HG03064 (cell line): ENCODE results near the gene TK2.
"Not testable (repeated sequence)": the region's sequence is repeated elsewhere in the genome, so short reads cannot be mapped to it uniquely, and the experiment has no call there.

Source experiments
- ATAC-seq: cut with Tn5 transposase; IDR thresholded peaks from one replicate; pipeline ENCODE4 v1.9.1; 2021; ENCODE audit warnings: low read depth; ENCODE audit not compliant: unreplicated experiment

The TK2 gene

GRCh38 chr16:66521252-66521713 is 28.6 kb downstream of the TK2 start:
- no peak for ATAC-seq

GRCh38 chr16:66520406-66521170 is 29.3 kb downstream of the TK2 start:
- ATAC-seq = no peak

GRCh38 chr16:66519482-66520373 is 30.2 kb downstream of the TK2 start:
- no peak for ATAC-seq

GRCh38 chr16:66517586-66518263 is 32.2 kb downstream of the TK2 start:
- no peak for ATAC-seq

GRCh38 chr16:66516808-66517585 is 32.9 kb downstream of the TK2 start:
- peak; percentile 96 for ATAC-seq

- ATAC-seq = peak; percentile 26
Observed at GRCh38 chr16:66516509-66516807, 33.5 kb downstream of the TK2 start.

- ATAC-seq = no peak
Observed at GRCh38 chr16:66515596-66516508, 34.1 kb downstream of the TK2 start.

GRCh38 chr16:66514980-66515595 is 34.8 kb downstream of the TK2 start:
- ATAC-seq = not testable (repeated sequence)

GRCh38 chr16:66514391-66514790 is 35.5 kb downstream of the TK2 start:
- not testable (repeated sequence) for ATAC-seq

- no peak for ATAC-seq
Observed at GRCh38 chr16:66513111-66513723, 36.7 kb downstream of the TK2 start.

GRCh38 chr16:66512272-66513110 is 37.4 kb downstream of the TK2 start:
- no peak for ATAC-seq

GRCh38 chr16:66511602-66512271 is 38.2 kb downstream of the TK2 start:
- no peak for ATAC-seq

GRCh38 chr16:66510711-66511601 is 39.0 kb downstream of the TK2 start:
- no peak for ATAC-seq

- no peak for ATAC-seq
Observed at GRCh38 chr16:66510298-66510697, 39.6 kb downstream of the TK2 start.

GRCh38 chr16:66509576-66509975 is 40.3 kb downstream of the TK2 start:
- ATAC-seq = no peak

- no peak for ATAC-seq
Observed at GRCh38 chr16:66508914-66509496, 40.9 kb downstream of the TK2 start.
